Hematopoietic multipotent progenitor cell treated with erythropoietin and hydrocortisone succinate and interleukin-3 and kit ligand, for 15 days (in vitro differentiated cells): Measurements from ENCODE around the gene ADAM33.

Experiments used
- DNase-seq: peaks from one replicate; pipeline ENCODE4 v3.0.0-alpha.2; 2015; ENCODE audit warnings: low spot score

Gene ADAM33

GRCh38 chr20:3710011-3710466 is 28.2 kb upstream of the ADAM33 start:
- DNase-seq: no peak

DNA sequence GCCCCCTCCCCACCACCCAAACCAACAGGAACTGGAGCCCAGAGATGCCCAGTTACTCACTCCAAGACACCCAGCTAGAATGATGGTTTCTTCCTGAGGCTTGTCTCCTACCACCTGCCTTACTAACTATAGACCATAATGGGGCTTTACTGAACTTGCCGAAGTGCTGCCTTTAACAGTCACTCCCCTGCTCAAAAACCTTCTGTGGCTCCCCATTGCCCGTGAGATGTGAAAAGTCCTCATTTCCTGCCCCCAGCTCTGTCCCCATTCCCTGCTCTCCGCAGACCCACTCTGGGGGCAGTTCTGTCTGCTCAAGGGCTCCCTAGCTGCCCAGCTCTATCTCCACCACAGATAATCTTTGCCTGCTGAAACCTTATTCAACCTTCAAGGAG is 25.7 kb upstream of the ADAM33 start:
- DNase-seq: no peak

- DNase-seq: no peak
Observed at GRCh38 chr20:3706774-3707507, 25.1 kb upstream of the ADAM33 start.

DNA sequence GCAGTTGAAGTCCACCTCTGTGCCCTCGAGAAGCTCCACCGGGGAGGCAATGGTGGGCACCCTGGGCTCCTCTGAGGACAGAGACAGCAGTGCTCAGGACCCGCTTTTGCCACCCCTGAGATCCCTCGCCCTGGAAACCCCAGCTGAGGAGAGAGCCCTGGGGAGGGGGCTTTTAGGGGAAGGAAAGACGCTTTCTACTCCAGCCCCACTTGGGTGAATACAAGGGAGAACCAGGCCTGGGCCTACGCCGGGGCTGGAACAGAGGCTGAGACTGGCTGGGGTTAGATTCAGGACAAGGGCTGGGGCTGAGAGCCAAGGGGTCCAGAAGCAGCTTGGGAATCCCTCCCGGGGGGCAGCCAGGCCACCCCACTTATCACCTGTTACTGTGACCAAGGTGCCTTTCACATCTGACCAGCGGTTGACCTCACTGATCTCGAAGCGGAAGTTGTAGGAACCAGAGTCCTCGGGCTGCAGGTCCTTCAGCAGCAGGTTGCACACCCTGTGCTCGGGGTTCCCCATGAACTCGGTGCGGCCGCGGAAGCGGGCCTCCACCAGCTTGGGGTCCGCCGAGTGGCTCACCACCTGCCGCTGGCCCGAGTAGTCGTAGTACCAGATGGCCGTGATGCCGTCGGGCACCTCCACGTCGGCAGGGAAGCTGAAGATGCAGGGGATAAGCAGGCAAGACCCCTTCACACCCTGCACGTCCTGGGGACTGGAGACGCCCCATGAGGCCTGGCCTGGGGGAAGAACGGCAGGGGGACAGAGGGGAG is 24.3 kb upstream of the ADAM33 start:
- DNase-seq: no peak

DNA sequence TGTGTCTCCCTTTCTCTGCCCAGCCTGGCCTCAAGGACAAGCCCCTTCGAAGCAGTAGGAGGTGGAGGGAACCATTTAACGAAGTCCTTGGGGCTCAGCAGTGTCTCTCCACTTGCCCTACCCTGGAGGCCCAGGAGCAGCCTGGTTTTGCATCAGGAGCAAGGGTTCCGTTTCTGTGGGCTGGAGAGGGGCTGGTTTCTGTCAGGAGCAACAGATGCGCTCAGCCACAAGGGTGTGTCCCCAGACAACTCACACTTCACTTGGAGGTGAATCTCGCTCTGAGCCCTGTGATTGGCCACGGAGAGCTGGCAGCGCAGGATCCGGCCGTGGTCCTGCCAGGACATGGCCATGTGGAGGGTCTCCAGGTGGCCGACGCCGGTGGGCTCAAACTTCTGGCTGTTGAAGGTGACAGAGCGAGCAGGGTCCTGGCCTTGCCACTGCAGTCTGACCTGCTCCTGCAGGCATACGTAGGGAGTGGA is 23.7 kb upstream of the ADAM33 start:
- DNase-seq: no peak

DNA sequence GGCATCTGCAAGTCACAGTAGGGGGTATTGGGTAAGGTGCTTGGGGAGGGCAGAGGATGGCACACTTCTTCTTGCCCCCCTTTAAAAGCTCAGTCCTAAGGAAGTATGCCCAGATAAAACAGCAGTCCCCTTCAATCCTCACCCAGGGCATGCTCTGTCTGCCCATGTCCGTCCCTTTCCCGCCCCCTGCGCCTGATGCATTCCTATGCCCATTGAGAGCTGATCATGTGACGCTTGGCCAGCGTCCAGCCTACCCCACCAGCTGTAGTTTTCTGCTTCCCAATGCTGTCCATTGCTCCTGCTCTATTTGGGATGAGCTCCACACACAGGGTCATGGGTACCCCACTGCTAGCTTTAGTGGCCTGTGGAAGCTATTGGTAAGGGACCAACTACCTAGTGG is 22.3 kb upstream of the ADAM33 start:
- DNase-seq: no peak

DNA sequence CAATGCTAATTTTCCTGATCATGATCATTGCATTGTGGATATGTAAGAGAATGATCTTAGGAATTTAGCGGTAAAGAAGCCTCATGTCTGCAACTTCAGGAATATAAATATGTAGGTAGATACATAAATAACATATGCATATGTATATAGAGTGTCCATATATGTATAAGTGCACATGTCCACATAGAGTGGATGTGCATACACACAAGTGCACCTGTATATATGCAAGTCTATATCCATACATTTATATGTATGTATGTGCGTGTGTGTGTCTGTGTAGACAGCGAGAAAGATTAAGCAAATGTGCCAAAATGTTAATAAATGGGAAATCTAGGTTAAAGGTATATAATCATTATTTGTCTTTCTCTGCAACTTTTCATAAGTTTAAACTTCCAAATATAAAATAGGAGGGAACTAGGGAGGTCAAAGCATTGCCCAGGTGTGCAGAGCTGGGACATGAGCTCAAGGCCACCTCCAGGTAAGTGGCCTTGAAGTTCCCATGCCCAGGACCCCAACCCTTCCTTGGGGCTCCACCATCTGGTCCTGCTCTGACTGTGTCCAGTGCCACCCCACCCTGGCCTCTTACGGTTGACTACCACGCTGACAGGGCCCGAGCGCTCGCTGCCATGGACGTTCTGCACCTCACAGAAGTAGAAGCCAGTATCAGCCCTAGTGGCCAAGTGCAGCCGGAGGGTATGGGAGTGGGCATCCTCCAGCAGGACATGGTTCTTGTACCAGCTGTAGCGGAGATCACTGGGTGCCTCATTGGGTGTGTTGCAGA is 21.0 kb upstream of the ADAM33 start:
- no peak for DNase-seq

DNA sequence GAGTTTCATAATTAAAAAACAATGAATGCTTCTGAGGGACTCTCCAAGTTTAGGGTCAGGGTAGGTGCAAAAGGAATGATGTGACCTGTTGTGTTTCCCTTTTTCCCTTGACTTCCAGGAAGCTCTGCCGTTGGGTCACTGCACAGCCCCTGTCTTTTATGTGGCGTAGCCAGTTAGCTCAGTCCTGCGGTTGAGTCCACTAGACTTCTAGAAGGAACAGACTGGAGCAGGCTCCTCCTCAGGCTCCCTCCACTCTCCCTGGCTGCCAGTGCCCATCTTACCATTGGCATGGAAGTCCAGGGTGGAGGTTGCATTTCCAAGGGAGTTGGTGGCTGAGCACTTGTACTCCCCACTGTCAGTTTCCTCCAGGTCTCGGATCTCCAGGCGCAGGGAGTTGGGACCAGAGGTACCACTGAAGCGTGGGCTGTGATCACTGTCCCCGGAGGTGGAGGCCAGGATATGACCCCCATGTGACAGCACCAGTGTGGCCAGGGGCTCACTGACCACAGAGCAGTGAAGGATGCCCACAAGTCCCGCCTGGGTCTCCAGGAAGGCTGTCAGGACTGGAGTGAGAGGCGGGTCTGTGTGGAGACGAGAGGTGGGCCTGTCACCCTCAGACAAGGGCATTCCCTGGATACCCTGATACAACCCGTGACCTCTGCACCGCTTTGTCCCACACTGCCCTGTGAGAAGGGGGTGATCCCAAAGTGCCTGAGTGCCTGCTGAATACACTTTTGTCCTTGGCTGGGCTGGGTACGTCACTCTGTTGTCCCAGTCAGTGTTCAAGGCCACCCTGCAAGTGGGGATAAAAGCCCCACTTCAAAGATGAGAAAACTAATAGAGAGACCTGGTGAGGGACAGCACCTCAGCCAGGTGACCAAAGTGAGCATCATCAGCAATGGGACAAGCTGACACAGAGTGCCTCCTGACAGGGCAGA is 19.5 kb upstream of the ADAM33 start:
- DNase-seq: no peak

DNA sequence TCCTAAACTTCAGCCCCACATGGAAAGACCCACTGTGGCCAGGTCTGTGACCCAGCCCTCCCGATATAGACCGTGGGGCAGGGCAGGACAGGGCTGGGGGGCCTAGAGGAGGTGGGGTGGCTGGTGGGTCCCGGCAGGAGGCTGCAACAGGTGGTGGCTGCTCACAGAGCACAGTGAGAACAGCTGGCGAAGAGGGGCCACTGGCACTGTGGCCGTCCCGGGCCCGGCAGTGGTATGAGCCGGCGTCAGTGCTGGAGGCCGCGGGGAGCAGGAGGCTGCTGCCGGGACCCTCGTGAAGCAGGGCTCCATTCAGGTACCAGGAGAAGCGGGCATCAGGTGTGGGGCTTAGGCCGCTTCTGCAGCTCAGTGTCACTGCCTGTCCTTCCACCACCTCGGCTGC is 17.2 kb upstream of the ADAM33 start:
- no peak for DNase-seq

- DNase-seq: no peak
Observed at GRCh38 chr20:3698591-3699001, 16.8 kb upstream of the ADAM33 start.

DNA sequence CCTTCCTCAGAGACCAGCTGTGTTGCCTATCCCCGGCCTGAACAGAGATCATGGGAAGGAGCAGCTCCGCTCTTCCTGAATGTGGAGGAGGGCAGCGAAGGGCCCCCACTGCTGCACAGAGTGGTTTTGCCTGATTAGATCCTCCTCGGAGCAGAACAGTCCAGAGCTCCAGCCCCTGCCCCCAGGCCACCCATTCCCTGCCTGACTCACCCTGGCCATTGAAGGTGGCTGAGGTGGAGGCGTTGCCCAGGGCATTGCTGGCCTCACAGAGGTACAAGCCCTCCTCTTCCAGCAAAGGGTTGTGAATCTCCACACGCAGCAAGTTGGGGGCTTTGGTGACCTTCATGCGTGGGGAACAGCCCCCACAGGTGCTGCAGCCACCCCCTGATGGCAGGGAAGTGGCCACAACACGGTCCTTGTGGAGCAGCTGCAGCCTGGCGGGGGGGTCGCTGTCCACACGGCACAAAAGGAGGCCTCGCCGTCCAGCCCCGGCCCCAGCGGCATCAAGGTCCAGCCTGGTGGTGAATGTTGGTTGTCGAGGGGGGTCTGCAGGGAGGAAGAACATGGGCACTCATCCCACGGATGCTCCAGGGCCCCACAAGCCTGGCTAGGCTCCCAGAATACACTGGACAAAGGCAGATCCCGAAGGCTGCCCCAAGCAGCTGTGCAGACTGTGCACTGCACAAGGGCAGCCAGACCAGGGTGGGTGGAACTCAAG is 15.9 kb upstream of the ADAM33 start:
- no peak for DNase-seq

DNA sequence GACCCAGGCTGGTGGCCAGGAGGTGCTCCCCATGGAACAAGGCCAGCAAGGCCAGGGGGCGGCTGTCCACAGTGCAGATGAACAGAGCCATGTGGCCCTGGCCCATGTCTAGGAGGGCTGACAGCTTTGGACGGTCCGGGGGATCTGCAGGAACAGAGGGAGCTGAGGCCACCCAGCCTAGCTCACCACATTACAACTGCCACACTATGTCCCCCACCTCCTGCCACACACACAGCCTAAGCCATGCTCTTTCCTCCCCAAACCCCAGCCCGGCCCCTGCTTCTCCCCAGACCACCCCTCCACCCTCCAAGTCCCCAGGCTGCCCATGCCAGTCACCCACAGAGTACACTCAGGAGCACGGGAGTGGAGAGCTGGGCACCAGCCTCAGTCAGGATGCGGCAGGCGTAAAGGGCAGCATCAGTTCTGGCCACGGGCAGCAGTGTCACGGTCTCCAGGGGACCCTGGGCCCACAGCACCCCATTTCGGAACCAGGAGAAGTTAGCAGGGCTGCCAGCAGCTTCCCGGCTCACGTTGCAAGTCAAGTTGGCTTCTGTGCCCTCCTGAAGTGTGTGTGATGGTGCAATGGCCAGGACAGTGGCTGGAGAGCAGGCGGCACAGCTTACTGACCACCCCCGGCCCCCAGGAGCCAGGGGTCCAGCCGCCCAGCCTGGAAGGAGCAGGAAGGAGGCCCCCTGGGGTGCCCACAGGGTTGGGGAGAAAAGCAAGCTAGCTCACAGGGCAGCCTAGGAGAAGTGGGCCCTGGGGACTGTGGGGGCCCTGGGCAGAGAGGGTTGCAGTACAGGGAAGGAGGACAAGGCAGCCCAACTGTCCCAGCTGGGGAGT is 15.2 kb upstream of the ADAM33 start:
- no peak for DNase-seq

GRCh38 chr20:3696200-3696599 is 14.4 kb upstream of the ADAM33 start:
- DNase-seq: peak; percentile 30

DNA sequence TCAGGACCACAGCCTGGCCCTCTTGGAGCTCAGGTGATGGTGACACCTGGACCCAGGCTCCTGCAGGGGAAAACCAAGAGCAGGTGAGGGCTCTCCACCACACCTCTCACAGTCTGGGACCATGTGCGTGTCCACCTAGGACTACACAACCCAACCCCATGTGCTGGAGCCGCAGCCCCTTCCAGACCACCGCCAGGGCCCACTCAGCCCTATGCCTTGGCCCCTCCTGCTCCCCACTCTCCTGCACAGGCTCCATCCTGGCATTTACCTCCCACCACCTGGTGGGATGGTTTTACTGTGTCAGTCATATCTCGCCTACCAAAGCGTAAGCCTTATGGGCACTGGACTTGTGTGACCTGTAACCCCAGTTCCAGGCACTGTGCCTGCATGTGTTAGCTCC is 13.1 kb upstream of the ADAM33 start:
- DNase-seq: no peak

GRCh38 chr20:3693376-3693775 is 11.6 kb upstream of the ADAM33 start:
- no peak for DNase-seq

DNA sequence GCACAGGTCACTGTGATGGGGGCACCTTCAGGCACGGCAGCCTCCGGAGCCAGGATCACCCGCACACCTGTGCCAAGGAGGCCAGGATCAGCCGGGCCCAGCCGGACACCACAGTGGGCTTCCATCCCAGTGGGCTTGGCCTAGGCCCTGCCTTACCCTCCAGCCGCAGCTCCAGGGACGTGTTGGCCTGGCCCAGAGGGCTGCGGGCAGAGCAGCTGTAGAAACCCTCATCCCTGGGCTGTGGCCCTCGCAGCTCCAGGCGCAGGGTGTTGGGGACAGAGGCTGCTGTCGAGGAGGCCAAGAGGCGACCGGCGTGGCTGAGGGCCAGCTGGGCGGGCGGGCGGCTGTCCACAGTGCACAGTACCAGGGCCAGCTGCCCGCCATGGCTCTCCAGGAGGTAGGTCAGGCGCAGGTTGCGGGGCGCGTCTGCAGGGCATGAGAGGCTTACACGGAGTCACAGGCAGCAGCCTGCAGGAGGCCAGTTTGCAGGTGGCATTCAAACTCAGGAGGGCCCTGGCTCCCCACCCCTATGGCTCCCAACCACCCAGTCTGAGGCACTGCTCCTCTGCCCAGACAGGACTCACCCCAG is 11.0 kb upstream of the ADAM33 start:
- no peak for DNase-seq

- DNase-seq: no peak
Observed at GRCh38 chr20:3691897-3692296, 10.1 kb upstream of the ADAM33 start.

- no peak for DNase-seq
Observed at GRCh38 chr20:3691306-3691705, 9.5 kb upstream of the ADAM33 start.

GRCh38 chr20:3690413-3690812 is 8.6 kb upstream of the ADAM33 start:
- DNase-seq: no peak

DNA sequence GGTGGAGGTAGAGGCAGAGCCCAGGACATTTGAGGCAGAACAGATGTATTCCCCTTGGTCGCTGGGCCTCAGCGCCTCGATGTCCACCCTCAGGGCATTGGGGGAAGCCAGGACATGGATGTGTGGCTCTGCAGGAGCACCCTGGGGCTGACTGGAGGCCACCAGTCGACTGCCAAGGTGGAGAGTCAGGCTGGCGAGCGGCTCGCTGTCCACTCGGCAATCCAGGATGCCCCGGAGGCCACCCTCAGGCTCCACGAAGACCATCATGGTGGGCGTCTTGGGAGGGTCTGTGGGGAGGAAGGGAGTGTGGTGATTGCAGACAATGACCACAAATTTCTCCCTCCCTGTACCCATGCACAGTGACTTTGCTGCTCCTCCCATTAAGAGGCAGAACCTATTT is 8.2 kb upstream of the ADAM33 start:
- no peak for DNase-seq
